Colonic mucosa (tissue), 4 donors: ENCODE results near the gene PTRH2. TPM values are rescaled to one million over a fixed set of nuclear protein-coding genes. Genes with fewer than 3 reads are reported as not detected.

Source experiments
- DNase-seq: peaks from one replicate; pipeline ENCODE4 v3.0.0-alpha.2; 2020
- H3K27ac ChIP-seq: fragments of 200-600 bp; one replicate; pipeline ENCODE4 v1.8.0; 2021
- H3K27me3 ChIP-seq: fragments of 200-600 bp; one replicate; pipeline ENCODE4 v1.8.0; 2021
- H3K36me3 ChIP-seq: fragments of 200-600 bp; one replicate; pipeline ENCODE4 v1.8.0; 2021
- H3K4me1 ChIP-seq: fragments of 200-600 bp; one replicate; pipeline ENCODE4 v1.8.0; 2021; ENCODE audit warnings: mild to moderate bottlenecking
- H3K4me3 ChIP-seq: fragments of 200-600 bp; one replicate; pipeline ENCODE4 v1.8.0; 2021
- H3K9ac ChIP-seq, 2 donors: one replicate each; pipeline ENCODE4 v1.7.0; 2013; ENCODE audit warnings: control low read depth in 2 of 2, low read depth in 2 of 2, low read length in 2 of 2
- H3K9me3 ChIP-seq: fragments of 200-600 bp; one replicate; pipeline ENCODE4 v1.8.0; 2021
- intact Hi-C: fragments of 100-400 bp; cut with DNase I; formaldehyde crosslinking; loops from one replicate; pipeline ENCODE4 v1.14.1; 2022
- total RNA-seq, 2 donors: library from RNA; stranded (reverse); fragmentation: NEBNext Ultra II Directional in 1 of 2; extraction: Animal tissue kit (Norgen Biotek cat#: 25700) in 1 of 2; gene quantifications; one replicate each; pipeline ENCODE4 v1.2.1, GENCODE V29; 2021
- TF ChIP-seq, protein P1 (sequence below): fragments of 200-600 bp; IDR thresholded peaks from one replicate; pipeline ENCODE4 v1.8.0; 2022; ENCODE audit warnings: antibody characterized with exemption, mild to moderate bottlenecking
- donor health status: healthy.
- donor health status: DM: no; HTN: no; CAD: no.
- donor health status: DM: no; HTN: no; CAD: no.

Gene PTRH2
- total RNA-seq, 2 donors from 2014 or later: 20.1 to 21.1 TPM

DNA sequence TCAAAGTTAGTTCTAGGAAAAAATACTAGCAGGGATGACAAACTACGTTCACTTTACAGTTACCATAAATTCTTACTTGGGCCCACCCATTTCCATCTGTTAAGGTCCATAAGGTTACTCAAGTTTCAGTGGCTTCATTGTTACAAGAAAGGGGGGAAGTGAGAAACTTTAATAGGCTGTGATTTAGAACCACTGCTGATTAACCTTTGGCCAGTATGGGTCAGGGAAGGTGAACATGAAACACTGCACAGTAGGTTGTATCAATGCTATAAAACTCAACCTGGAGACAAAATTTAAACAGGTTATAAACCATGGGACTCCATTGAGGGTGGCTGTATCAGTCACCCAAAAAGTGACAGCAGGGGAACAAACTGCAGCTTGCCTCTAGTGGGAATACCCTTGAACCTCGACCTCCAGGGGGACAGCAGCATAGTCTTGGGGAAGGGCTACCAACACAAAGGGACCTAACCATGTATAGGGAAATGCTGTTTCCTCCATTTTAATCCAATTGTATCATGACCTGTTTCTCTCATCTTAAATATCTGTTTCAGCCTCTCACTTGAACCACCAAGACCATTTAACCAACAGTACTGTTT, 10.4 kb downstream of the PTRH2 start:
- H3K27me3 ChIP-seq: no peaks in the 10 kb centered on the region
- intact Hi-C loops: no loop called here
- no peak overlapping the region for H3K4me3 ChIP-seq
- H3K9ac ChIP-seq: no peak overlapping the region
- H3K36me3 ChIP-seq: peaks cover 14% of the 10 kb centered on the region
- H3K4me1 ChIP-seq: no peaks in the 10 kb centered on the region
- H3K9me3 ChIP-seq: no peaks in the 10 kb centered on the region
- H3K27ac ChIP-seq: no peak overlapping the region
- TF ChIP-seq, protein P1, sequence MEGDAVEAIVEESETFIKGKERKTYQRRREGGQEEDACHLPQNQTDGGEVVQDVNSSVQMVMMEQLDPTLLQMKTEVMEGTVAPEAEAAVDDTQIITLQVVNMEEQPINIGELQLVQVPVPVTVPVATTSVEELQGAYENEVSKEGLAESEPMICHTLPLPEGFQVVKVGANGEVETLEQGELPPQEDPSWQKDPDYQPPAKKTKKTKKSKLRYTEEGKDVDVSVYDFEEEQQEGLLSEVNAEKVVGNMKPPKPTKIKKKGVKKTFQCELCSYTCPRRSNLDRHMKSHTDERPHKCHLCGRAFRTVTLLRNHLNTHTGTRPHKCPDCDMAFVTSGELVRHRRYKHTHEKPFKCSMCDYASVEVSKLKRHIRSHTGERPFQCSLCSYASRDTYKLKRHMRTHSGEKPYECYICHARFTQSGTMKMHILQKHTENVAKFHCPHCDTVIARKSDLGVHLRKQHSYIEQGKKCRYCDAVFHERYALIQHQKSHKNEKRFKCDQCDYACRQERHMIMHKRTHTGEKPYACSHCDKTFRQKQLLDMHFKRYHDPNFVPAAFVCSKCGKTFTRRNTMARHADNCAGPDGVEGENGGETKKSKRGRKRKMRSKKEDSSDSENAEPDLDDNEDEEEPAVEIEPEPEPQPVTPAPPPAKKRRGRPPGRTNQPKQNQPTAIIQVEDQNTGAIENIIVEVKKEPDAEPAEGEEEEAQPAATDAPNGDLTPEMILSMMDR: no peak
- no peak for DNase-seq

DNA sequence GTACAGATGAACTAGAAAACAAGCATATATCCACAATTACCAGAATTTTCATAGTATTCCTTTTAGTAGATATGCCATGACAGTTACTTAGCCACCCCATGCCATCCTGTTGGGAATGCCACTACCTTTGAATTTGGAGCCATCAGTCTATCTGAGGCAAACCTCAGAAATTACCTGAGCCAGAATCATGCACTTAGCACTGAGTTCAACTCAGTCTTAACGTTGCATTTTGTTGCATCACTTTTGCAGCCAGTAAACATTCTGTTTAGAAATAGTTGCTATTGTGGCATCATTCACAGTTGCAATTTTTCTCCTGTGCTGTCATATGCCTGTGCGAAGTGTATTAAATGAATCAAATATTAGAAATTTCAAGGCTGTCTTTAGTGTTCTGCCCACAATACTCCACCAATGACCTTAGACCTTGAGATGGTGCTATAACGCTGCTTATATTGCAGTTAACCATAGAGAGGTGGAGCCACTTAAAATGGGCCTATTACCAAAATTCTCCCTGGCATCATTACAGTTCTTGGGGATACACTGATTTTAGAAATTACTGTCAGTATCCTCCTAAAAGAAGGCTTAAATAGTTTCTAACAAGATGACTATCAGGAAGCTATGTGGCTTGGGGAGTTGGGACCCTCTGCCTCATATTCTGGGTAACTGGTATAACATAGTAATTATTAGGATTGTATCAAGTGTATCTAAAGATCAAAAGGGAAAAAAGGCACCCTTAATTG, 11.1 kb downstream of the PTRH2 start:
- Histone ChIP-seq H3K9me3 (no peaks in the 10 kb centered on the region), H3K9ac (no peak overlapping the region), H3K4me1 (no peaks in the 10 kb centered on the region), H3K36me3 (peaks cover 20% of the 10 kb centered on the region), H3K27me3 (no peaks in the 10 kb centered on the region), H3K27ac (no peak overlapping the region), H3K4me3 (no peak overlapping the region)
- DNase-seq: no peak
- intact Hi-C loops: no loop called here
- TF ChIP-seq, protein P1: no peak

DNA sequence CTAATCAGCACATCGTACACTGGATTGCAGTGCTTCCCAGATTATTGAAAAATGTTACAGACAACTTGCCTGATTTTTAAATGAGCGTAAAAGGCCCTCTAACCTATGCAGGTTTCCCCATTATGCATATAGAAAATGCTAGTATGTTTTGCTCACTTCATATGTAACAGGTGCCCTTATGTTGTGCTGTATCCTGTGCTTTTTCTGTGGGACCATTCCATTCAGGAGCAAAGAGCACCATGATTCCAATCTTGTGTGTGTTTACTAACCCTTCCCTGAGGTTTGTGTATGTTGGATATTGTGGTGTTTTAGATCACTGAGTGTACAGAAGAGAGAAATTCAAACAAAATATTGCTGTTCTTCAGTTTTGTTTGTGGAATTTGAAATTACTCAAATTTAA, 12.9 kb downstream of the PTRH2 start:
- Histone ChIP-seq H3K4me3 (no peak overlapping the region), H3K9me3 (no peaks in the 10 kb centered on the region), H3K36me3 (peaks cover 30% of the 10 kb centered on the region), H3K27ac (no peak overlapping the region), H3K27me3 (no peaks in the 10 kb centered on the region), H3K4me1 (no peaks in the 10 kb centered on the region), H3K9ac (no peak overlapping the region)
- TF ChIP-seq, protein P1: no peak
- intact Hi-C loops: no loop called here
- DNase-seq: no peak

DNA sequence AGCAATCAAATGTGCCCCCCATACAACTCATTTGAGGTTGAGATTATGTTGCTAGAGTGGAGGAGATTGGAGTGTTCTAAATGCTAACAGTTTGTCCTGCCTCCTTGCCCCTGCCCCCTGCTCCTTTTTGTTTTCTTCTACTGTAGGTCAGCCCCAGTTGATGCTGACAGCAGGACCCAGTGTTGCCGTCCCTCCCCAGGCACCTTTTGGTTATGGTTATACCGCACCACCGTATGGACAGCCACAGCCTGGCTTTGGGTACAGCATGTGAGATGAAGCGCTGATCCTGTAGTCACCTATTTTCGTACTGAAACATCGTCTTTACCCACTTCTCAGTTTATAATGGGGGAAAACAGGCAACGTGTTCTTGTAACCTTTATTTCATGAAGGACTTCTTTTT, 13.6 kb downstream of the PTRH2 start:
- Histone ChIP-seq H3K4me3 (no peak overlapping the region), H3K9ac (no peak overlapping the region), H3K27ac (no peak overlapping the region), H3K27me3 (no peaks in the 10 kb centered on the region), H3K4me1 (no peaks in the 10 kb centered on the region), H3K9me3 (no peaks in the 10 kb centered on the region), H3K36me3 (peaks cover 28% of the 10 kb centered on the region)
- TF ChIP-seq, protein P1: no peak
- intact Hi-C loops: no loop called here
- no peak for DNase-seq

DNA sequence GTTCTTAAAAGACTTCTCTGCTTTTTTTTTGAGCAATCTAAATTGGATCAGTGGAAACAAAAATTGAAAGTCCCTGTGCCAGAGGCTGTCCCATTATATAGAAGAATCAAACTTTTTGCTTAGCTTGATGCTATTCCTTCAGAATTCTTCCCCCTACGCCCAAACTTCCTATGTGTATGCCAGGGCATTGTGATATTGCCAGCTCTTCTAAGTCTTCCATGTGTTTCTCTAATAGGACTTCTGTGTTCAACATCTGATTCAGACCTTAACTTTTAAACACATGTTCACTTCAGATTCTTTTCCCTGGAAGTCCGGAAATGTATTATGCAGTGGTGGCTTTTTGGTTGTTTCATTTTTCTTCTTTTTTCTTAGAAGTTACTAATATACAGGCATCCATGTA, 18.7 kb downstream of the PTRH2 start:
- H3K9ac ChIP-seq: no peak overlapping the region
- H3K9me3 ChIP-seq: no peaks in the 10 kb centered on the region
- peaks cover 42% of the 10 kb centered on the region for H3K36me3 ChIP-seq
- H3K27me3 ChIP-seq: no peaks in the 10 kb centered on the region
- H3K4me3 ChIP-seq: no peak overlapping the region
- H3K4me1 ChIP-seq: peaks cover 4% of the 10 kb centered on the region
- no peak overlapping the region for H3K27ac ChIP-seq
- DNase-seq: no peak
- TF ChIP-seq, protein P1: no peak
- intact Hi-C loops: no loop called here
